Panc1 (cell line): Measurements from ENCODE around the gene C14orf132. TPM values are rescaled to one million over a fixed set of nuclear protein-coding genes. Genes with fewer than 3 reads are reported as not detected.

Experiments used
- ATAC-seq: fragments of 200-7000 bp; cut with Tn5 transposase; 2 replicates; pipeline ENCODE4 v1.9.1; 2020; ENCODE audit warnings: mild to moderate bottlenecking, moderate library complexity
- BruUV-seq: library from RNA; stranded (reverse); fragments of 400-500 nt; replicated peaks from 2 replicates; lab custom pipeline; 2021; lab: Mats Ljungman, UMichigan
- CTCF ChIA-PET: fragments of 300-600 bp; sonication (Branson Sonifier 250); formaldehyde crosslinking; loops from one replicate; lab custom pipeline; 2022; ENCODE audit warnings: antibody characterized with exemption; lab: Charles Lee
- POLR2A ChIA-PET: fragments of 300-600 bp; sonication (Branson Sonifier 250); formaldehyde crosslinking; loops from one replicate; lab custom pipeline; 2022; ENCODE audit warnings: antibody characterized with exemption; lab: Charles Lee
- DNase-seq: peaks from one replicate; pipeline ENCODE4 v3.0.0-alpha.2; 2010; ENCODE audit warnings: low read depth, low spot score
- H3K27ac ChIP-seq: 2 replicates; pipeline ENCODE4 v1.5.1; 2011; ENCODE audit warnings: mild to moderate bottlenecking, low read length, inconsistent platforms
- H3K27me3 ChIP-seq: fragments of 200-500 bp; sonication (Bioruptor generic); 2 replicates; pipeline ENCODE4 v1.6.0; 2014; ENCODE audit warnings: low read length, inconsistent platforms; ENCODE audit not compliant: control insufficient read depth, insufficient read depth
- H3K36me3 ChIP-seq: fragments of 200-500 bp; sonication (Bioruptor generic); 2 replicates; pipeline ENCODE4 v1.5.1; 2014; ENCODE audit warnings: inconsistent platforms, mild to moderate bottlenecking, low read length, moderate library complexity; ENCODE audit not compliant: control insufficient read depth, insufficient read depth
- H3K4me1 ChIP-seq: 2 replicates; pipeline ENCODE4 v1.5.1; 2011; ENCODE audit warnings: inconsistent platforms, mild to moderate bottlenecking, low read length, moderate library complexity; ENCODE audit not compliant: control insufficient read depth, insufficient read depth
- H3K4me3 ChIP-seq, 2 experiments: 2 replicates each; pipeline ENCODE4 v1.5.1; 2011 to 2012; ENCODE audit warnings: low read depth in 2 of 2, low read length in 2 of 2, mild to moderate bottlenecking in 2 of 2, inconsistent platforms in 1 of 2, moderate library complexity in 1 of 2
- H3K9me3 ChIP-seq: fragments of 200-500 bp; sonication (Bioruptor generic); 2 replicates; pipeline ENCODE4 v1.5.1; 2014; ENCODE audit warnings: low read depth, mild to moderate bottlenecking, inconsistent platforms, low read length, moderate library complexity; ENCODE audit not compliant: control insufficient read depth, insufficient read depth
- CTCF ChIP-seq: fragments of 450-650 bp; IDR thresholded peaks from 2 replicates; pipeline ENCODE4 v1.5.1; 2017; ENCODE audit warnings: mild to moderate bottlenecking
- POLR2AphosphoS5 ChIP-seq: IDR thresholded peaks from 2 replicates; pipeline ENCODE4 v1.6.1; 2012; ENCODE audit warnings: mild to moderate bottlenecking, low read depth, low read length, moderate library complexity
- REST ChIP-seq, 2 experiments: IDR thresholded peaks; 2 replicates each; pipeline ENCODE4 v1.6.1; 2011 to 2012; ENCODE audit warnings: low read depth in 2 of 2, control low read depth in 1 of 2, low read length in 1 of 2, mild to moderate bottlenecking in 1 of 2, moderate library complexity in 1 of 2; ENCODE audit not compliant: insufficient read depth in 1 of 2
- SIN3A ChIP-seq: IDR thresholded peaks from 2 replicates; pipeline ENCODE4 v1.6.1; 2012; ENCODE audit warnings: low read depth, mild to moderate bottlenecking, low read length, moderate library complexity, borderline replicate concordance; ENCODE audit not compliant: insufficient read depth
- TCF7L2 ChIP-seq: IDR thresholded peaks from 2 replicates; pipeline ENCODE4 v1.6.1; 2011; ENCODE audit warnings: mild to moderate bottlenecking, low read depth, low read length, inconsistent platforms
- in situ Hi-C: cut with HindIII; loops from 2 replicates; pipeline ENCODE4 v1.10.0; 2016; ENCODE audit warnings: low sequenced_read_pairs, low pct_unique_long_range_greater_than_20kb
- intact Hi-C: fragments of 100-400 bp; cut with micrococcal nuclease; formaldehyde crosslinking; loops from one replicate; pipeline ENCODE4 v1.10.0; 2022; ENCODE audit not compliant: unreplicated experiment
- total RNA-seq: library from RNA; stranded (reverse); gene quantifications from one replicate; pipeline ENCODE4 v1.2.1, GENCODE V29; 2021; ENCODE audit not compliant: unreplicated experiment

The C14orf132 gene
- total RNA-seq, 1 experiment from 2014 or later: 23.0 TPM

- TF ChIP-seq REST (IDR thresholded peaks at IDR 0.05; ENCODE audit: insufficient read depth in 1 of 2, low read depth in 2 of 2, low read length in 1 of 2) (no peak), TCF7L2 (no peak), SIN3A (no peak), POLR2AphosphoS5 (no peak), CTCF (no peak)
- in situ Hi-C loops: no loop called here
- no peaks in the 10 kb centered on the region for H3K27me3 ChIP-seq
- no peak overlapping the region for H3K4me3 ChIP-seq
- BruUV-seq: no TSS peak
- ATAC-seq (no peak), DNase-seq (no peak)
- CTCF ChIA-PET: no interaction called here
- H3K27ac ChIP-seq: no peak overlapping the region
- no peaks in the 10 kb centered on the region for H3K9me3 ChIP-seq
- H3K36me3 ChIP-seq: no peaks in the 10 kb centered on the region
- intact Hi-C loops: no loop called here
- POLR2A ChIA-PET: no interaction called here
- H3K4me1 ChIP-seq: no peaks in the 10 kb centered on the region; the same call in 1 of the 2 replicates
These were observed 16.0 kb downstream of the C14orf132 start for GRCh38 chr14:96055065-96055752.

GRCh38 chr14:96055753-96056508 lies 16.8 kb downstream of the C14orf132 start:
- Histone ChIP-seq H3K9me3 (no peaks in the 10 kb centered on the region), H3K36me3 (no peaks in the 10 kb centered on the region), H3K4me3 (no peak overlapping the region), H3K27ac (no peak overlapping the region), H3K27me3 (no peaks in the 10 kb centered on the region), H3K4me1 (no peaks in the 10 kb centered on the region; the same call in 1 of the 2 replicates)
- BruUV-seq: no TSS peak
- CTCF ChIA-PET: interaction anchor here (0.8 kb wide), 1 partner anchor 42 kb away, joined by 3 read pairs; no protein-coding TSS in a partner anchor
- in situ Hi-C loops: no loop called here
- DNase-seq (no peak), ATAC-seq (no peak)
- POLR2A ChIA-PET: no interaction called here
- TF ChIP-seq CTCF: no peak
- no peak for TF ChIP-seq SIN3A
- no peak for TF ChIP-seq REST (IDR thresholded peaks at IDR 0.05; ENCODE audit: insufficient read depth in 1 of 2, low read depth in 2 of 2, low read length in 1 of 2)
- TF ChIP-seq POLR2AphosphoS5: no peak
- TF ChIP-seq TCF7L2: no peak
- intact Hi-C loops: no loop called here
